Pancreas (tissue), 10 donors: ENCODE data around the gene BLACAT1. TPM values are rescaled to one million over a fixed set of nuclear protein-coding genes. Genes with fewer than 3 reads are reported as not detected.

Experiments
- ATAC-seq, 4 donors: fragments of 200-7000 bp; cut with Tn5 transposase; one replicate each; pipeline versions ENCODE4 v1.8.0 to v1.9.1; 2020; ENCODE audit warnings: mild to moderate bottlenecking in 4 of 4, moderate library complexity in 4 of 4
- DNase-seq, 6 donors: peaks; one replicate each; pipeline ENCODE4 v3.0.0-alpha.2; 2020
- FAIRE-seq: peaks from 2 replicates; lab custom pipeline; 2012; peaks lifted over from hg19 to GRCh38; lab: Jason Lieb, UNC
- H3K27ac ChIP-seq, 4 donors: fragments of 200-600 bp; sonication (generic); 1 replicate in 3 of 4; 2 replicates in 1 of 4; pipeline versions ENCODE4 v1.5.0 to v1.8.0; 2020
- H3K27me3 ChIP-seq, 4 donors: fragments of 200-600 bp; one replicate each; pipeline ENCODE4 v1.8.0; 2021
- H3K36me3 ChIP-seq, 3 donors: fragments of 200-600 bp; sonication (generic) in 1 of 3; one replicate each; pipeline versions ENCODE4 v1.5.0 to v1.8.0; 2020 to 2021
- H3K4me1 ChIP-seq, 3 donors: fragments of 200-600 bp; one replicate each; pipeline ENCODE4 v1.8.0; 2021
- H3K4me3 ChIP-seq, 4 donors: fragments of 200-600 bp; sonication (generic) in 2 of 4; one replicate each; pipeline versions ENCODE4 v1.5.0 to v1.8.0; 2020 to 2021
- H3K9me3 ChIP-seq, 4 donors: fragments of 200-600 bp; one replicate each; pipeline ENCODE4 v1.8.0; 2021
- WGBS, 2 donors: extraction: QIAGEN DNeasy Blood & Tissue Kit; methylation state at CpG; one replicate each; pipeline ENCODE4 v1.1.7; 2013; 5-methylcytosine and 5-hydroxymethylcytosine counted together
- intact Hi-C, 3 donors: fragments of 100-400 bp; cut with DNase I; formaldehyde crosslinking; loops; one replicate each; pipeline versions ENCODE4 v1.11.1 to v1.14.2; 2022
- polyA plus RNA-seq, 2 donors: library from polyadenylated mRNA; stranded (reverse); fragments of 200-250 nt; gene quantifications; one replicate each; pipeline ENCODE4 v1.2.3, GENCODE V29; 2013
- total RNA-seq, 6 donors: library from RNA; stranded (reverse); fragmentation: NEBNext Ultra II Directional in 4 of 6; extraction: Animal tissue kit (Norgen Biotek cat#: 25700) in 4 of 6; gene quantifications; one replicate each; pipeline versions ENCODE4 v1.2.1 to v1.2.4, GENCODE V29; 2021 to 2023
- TF ChIP-seq, protein P1 (sequence below), 4 donors: fragments of 200-600 bp; sonication (generic) in 3 of 4; IDR thresholded peaks; one replicate each; pipeline versions ENCODE4 v1.5.0 to v1.8.0; 2021; ENCODE audit warnings: antibody characterized with exemption in 4 of 4
- donor health status: healthy with polysubstance abuse.
- donor health status: DM: no; HTN: no; CAD: no; lungs with moderate emphysema.
- donor health status: DM: no; HTN: no; CAD: no.
- donor health status: control.
- donor health status: control.
- donor health status: Bipolar disorder and iron deficiency.
- donor health status: DM: yes; HTN: yes; CAD: no.
- donor health status: DM: no; HTN: no; CAD: no.
- donor health status: DM: no; HTN: no; CAD: no.
- donor health status: DM: yes; HTN: yes; CAD: no.

The BLACAT1 gene
- total and polyA plus RNA-seq, 8 donors, result 0.09 to 0.34 (median 0.17) TPM; not detected in 2

DNA sequence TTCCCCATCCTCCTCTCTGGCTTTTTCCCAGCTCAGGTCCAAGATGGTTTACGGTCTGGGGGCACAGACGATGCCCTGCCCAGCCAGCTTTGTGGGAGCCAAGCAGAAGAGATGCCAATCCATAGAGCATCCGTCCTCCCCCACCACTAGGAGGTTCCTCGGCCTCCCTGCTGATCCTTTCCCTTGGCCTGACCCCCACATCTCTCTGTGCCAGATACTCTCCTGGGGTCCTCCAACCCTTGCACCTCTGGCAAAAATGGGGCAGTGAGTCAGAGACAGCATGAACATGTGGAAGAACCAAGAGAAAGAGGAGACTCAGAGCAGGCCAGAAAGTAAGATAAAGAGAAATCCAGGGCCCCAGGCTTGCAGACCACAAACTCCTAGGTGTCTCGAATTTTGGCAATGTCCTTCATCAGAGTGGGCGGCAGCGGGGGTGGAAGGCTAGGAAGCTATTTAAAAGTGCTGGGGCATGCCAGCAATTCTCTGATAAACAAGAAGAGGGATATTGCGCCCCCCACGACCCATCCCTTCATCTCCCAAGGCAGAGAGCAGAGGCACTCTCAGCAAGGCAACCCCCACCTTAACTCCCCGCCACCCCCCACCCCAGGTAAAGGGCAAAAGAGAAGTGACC, 11.4 kb downstream of the BLACAT1 start:
- DNase-seq, result no peak
- Histone ChIP-seq H3K4me1 (peaks cover 0 to 15% (median 7%) of the 10 kb centered on the region in 3 donors), H3K4me3 (no peak overlapping the region), H3K27me3 (no peaks in the 10 kb centered on the region), H3K36me3 (no peaks in the 10 kb centered on the region), H3K27ac (no peak overlapping the region), H3K9me3 (no peaks in the 10 kb centered on the region)
- 64 to 65% methylated on average over 10 of the region's 10 CpGs for WGBS, 2 donors
- ATAC-seq, result no peak
- TF ChIP-seq, protein P1, sequence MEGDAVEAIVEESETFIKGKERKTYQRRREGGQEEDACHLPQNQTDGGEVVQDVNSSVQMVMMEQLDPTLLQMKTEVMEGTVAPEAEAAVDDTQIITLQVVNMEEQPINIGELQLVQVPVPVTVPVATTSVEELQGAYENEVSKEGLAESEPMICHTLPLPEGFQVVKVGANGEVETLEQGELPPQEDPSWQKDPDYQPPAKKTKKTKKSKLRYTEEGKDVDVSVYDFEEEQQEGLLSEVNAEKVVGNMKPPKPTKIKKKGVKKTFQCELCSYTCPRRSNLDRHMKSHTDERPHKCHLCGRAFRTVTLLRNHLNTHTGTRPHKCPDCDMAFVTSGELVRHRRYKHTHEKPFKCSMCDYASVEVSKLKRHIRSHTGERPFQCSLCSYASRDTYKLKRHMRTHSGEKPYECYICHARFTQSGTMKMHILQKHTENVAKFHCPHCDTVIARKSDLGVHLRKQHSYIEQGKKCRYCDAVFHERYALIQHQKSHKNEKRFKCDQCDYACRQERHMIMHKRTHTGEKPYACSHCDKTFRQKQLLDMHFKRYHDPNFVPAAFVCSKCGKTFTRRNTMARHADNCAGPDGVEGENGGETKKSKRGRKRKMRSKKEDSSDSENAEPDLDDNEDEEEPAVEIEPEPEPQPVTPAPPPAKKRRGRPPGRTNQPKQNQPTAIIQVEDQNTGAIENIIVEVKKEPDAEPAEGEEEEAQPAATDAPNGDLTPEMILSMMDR (IDR thresholded peaks at IDR 0.05), result no peak
- no peak for FAIRE-seq
- intact Hi-C loops, result no loop called here

DNA sequence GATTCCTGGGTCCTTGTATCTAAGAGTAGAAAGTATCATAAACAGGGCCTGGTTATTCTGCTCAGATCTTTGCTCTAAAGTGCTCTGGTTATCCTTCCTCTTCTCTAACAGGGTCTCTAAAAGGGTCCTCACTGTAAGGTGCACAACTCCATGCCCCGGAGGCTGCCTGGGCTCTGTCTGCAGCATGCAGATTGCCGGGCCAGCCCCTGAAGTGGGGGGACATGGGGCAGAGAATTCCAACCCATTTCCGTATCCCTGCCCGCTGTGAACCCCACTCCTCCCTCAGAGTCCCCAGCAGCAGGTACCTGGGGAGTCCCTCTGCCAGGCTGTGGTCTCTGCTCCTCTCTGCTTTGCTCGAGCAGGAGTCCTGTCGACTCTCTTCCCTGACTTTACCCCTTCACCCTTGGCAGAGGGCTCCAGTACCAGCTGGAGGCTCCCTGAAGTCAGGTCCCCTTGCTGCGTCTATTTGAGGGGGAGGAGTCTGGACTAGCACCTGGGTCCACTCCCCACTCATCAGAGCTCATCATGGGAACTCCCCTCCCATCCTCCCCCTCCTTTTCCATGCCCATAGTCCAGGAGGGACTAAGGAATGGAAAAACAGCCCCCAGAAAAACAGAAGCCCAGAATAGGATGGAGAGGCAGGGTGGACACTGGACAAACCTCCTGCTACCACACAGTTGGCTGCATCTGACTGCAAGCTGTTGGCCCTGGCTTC, 12.1 kb downstream of the BLACAT1 start:
- intact Hi-C loops, result no loop called here
- TF ChIP-seq, protein P1 (IDR thresholded peaks at IDR 0.05), result no peak

DNA sequence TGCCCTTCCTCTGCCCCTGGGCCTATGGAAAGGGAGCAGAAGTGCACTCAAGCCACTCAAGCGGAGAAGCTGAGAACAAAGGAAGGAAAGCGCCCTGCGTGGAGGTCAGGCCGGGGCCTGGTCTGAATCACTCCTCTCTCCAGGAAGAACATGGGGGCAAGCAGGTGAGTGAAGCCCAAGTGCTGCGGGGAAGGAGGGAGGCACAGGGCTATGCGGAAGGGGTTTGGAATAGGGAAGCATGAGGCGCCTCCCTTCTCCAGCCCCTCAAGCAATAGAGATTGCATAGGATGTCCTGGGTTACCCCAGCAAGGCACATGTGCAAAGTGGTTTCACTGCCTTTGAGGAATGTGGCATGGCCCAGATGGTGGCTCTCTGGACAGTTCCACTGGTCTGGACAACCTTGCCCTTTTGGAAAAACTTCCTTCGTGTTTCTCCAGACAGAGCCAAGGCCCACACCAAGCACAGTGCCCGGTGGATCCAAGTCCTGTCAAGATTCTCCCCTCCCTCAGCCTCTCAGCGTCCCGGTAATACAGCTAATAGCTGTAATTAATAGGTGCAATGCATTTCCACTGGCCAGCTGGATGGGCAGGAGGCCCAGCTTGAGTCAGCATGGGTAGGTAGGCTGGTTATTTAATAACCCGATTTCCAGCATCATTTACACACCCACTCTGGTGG, 13.7 kb downstream of the BLACAT1 start:
- intact Hi-C loops, result no loop called here
- Histone ChIP-seq H3K4me3 (no peak overlapping the region), H3K27ac (peak overlapping the region; percentile 53 to 85 (median 80)), H3K4me1 (peaks cover 0 to 21% (median 7%) of the 10 kb centered on the region in 3 donors), H3K36me3 (no peaks in the 10 kb centered on the region), H3K9me3 (no peaks in the 10 kb centered on the region), H3K27me3 (no peaks in the 10 kb centered on the region)
- TF ChIP-seq, protein P1 (IDR thresholded peaks at IDR 0.05), result no peak
- 68 to 71% methylated on average over 12 of the region's 12 CpGs for WGBS, 2 donors
- ATAC-seq (peak in 3 of 4 donors; percentile 15 to 26 (median 17)), DNase-seq (no peak), FAIRE-seq (no peak)

More for the DNA sequence above, 12.1 kb downstream of the BLACAT1 start:
- ATAC-seq (no peak), FAIRE-seq (no peak), DNase-seq (no peak)
- WGBS, 2 donors, result 60 to 71% methylated on average over 7 of the region's 7 CpGs
- Histone ChIP-seq H3K4me3 (no peak overlapping the region), H3K9me3 (no peaks in the 10 kb centered on the region), H3K27me3 (no peaks in the 10 kb centered on the region), H3K36me3 (no peaks in the 10 kb centered on the region), H3K4me1 (peaks cover 0 to 20% (median 7%) of the 10 kb centered on the region in 3 donors), H3K27ac (no peak overlapping the region)

DNA sequence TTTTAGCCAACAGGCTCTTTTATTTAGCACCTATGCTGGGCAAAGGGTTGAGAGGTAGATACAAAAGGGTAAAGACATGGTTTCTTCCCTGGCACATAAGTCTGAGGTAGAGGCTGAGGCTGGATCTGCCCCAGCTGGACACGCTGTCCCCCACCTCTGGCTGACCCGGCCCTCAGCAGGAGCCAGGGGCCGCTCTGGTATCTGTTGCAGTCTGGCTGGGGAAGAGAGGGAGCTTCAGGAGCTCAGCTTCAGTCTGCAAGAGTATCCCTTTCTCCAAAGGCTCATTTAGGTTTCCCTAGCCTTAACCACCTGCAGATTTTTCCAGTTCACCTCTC, 14.2 kb downstream of the BLACAT1 start:
- ATAC-seq (no peak), FAIRE-seq (no peak), DNase-seq (no peak)
- no peak overlapping the region for H3K4me3 ChIP-seq
- TF ChIP-seq, protein P1 (IDR thresholded peaks at IDR 0.05), result no peak
- peak overlapping the region; percentile 53 to 85 (median 80) for H3K27ac ChIP-seq
- H3K4me1 ChIP-seq, result peaks cover 0 to 21% (median 7%) of the 10 kb centered on the region in 3 donors
- 89 to 92% methylated on average over 3 of the region's 3 CpGs for WGBS, 2 donors
- intact Hi-C loops, result no loop called here
- no peaks in the 10 kb centered on the region for H3K27me3 ChIP-seq
- H3K36me3 ChIP-seq, result no peaks in the 10 kb centered on the region
- no peaks in the 10 kb centered on the region for H3K9me3 ChIP-seq
